DND-41 (cell line): ENCODE measurements around the gene RIPK4.
A peak's percentile ranks its signal among the peaks of the same experiment; 100 is the strongest.

Experiments used
- ATAC-seq: fragments of 200-7000 bp; cut with Tn5 transposase; 3 replicates; pipeline ENCODE4 v1.9.1; 2021; ENCODE audit warnings: low read depth; ENCODE audit not compliant: insufficient read depth
- DNase-seq: peaks from one replicate; pipeline ENCODE4 v3.0.0-alpha.2; 2020
- H2AFZ ChIP-seq: 2 replicates; pipeline ENCODE4 v1.6.0; 2012; ENCODE audit warnings: low read depth, low read length
- H3K27ac ChIP-seq: 2 replicates; pipeline ENCODE4 v1.5.1; 2012; ENCODE audit warnings: low read length, inconsistent platforms
- H3K27me3 ChIP-seq: fragments of 200-600 bp; sonication (generic); 2 replicates; pipeline ENCODE4 v1.6.0; 2012; ENCODE audit warnings: low read length, mild to moderate bottlenecking, inconsistent platforms; ENCODE audit not compliant: insufficient read depth, poor library complexity
- H3K36me3 ChIP-seq: 2 replicates; pipeline ENCODE4 v1.5.1; 2012; ENCODE audit warnings: low read length, inconsistent platforms; ENCODE audit not compliant: insufficient read depth
- H3K4me1 ChIP-seq: 2 replicates; pipeline ENCODE4 v1.5.1; 2012; ENCODE audit warnings: mild to moderate bottlenecking, low read length; ENCODE audit not compliant: insufficient read depth
- H3K4me2 ChIP-seq: 2 replicates; pipeline ENCODE4 v1.6.0; 2012; ENCODE audit warnings: mild to moderate bottlenecking, moderate library complexity, low read length, inconsistent platforms; ENCODE audit not compliant: insufficient read depth
- H3K4me3 ChIP-seq, 2 experiments: fragments of 200-600 bp in 1 of 2; shearing (Covaris generic) in 1 of 2; 2 replicates each; pipeline ENCODE4 v1.5.1; 2012 to 2016; ENCODE audit warnings: inconsistent platforms in 2 of 2, low read length in 2 of 2, mild to moderate bottlenecking in 2 of 2, low read depth in 1 of 2, moderate library complexity in 1 of 2
- H3K79me2 ChIP-seq: 2 replicates; pipeline ENCODE4 v1.6.0; 2012; ENCODE audit warnings: low read length, inconsistent platforms; ENCODE audit not compliant: insufficient read depth
- H3K9ac ChIP-seq: 2 replicates; pipeline ENCODE4 v1.6.0; 2012; ENCODE audit warnings: low read depth, mild to moderate bottlenecking, inconsistent platforms, low read length, moderate library complexity
- H3K9me3 ChIP-seq: 2 replicates; pipeline ENCODE4 v1.5.1; 2012; ENCODE audit warnings: low read length, moderate library complexity, mild to moderate bottlenecking, inconsistent platforms; ENCODE audit not compliant: insufficient read depth, severe bottlenecking
- H4K20me1 ChIP-seq: 2 replicates; pipeline ENCODE4 v1.6.0; 2012; ENCODE audit warnings: low read length; ENCODE audit not compliant: insufficient read depth
- EZH2 ChIP-seq: IDR thresholded peaks from 3 replicates; pipeline ENCODE4 v1.6.1; 2012; ENCODE audit warnings: borderline replicate concordance, low read depth, mild to moderate bottlenecking, moderate library complexity, low read length, inconsistent platforms; ENCODE audit not compliant: severe bottlenecking
- TF ChIP-seq, protein P1 (sequence below): IDR thresholded peaks from 2 replicates; pipeline ENCODE4 v1.5.1; 2012; ENCODE audit warnings: borderline replicate concordance, low read length, moderate library complexity, mild to moderate bottlenecking; ENCODE audit not compliant: poor library complexity, severe bottlenecking; ENCODE audit errors: extremely low read depth

The RIPK4 gene

GRCh38 chr21:41747943-41748738 is 18.7 kb downstream of the RIPK4 start:
- Histone ChIP-seq H3K9ac (no peak overlapping the region), H3K36me3 (peaks cover 25% of the 10 kb centered on the region; the same call in 1 of the 2 replicates), H3K79me2 (no peaks in the 10 kb centered on the region), H4K20me1 (no peaks in the 10 kb centered on the region), H2AFZ (no peak overlapping the region), H3K27me3 (no peaks in the 10 kb centered on the region), H3K27ac (no peak overlapping the region), H3K9me3 (no peaks in the 10 kb centered on the region), H3K4me1 (peaks cover 10% of the 10 kb centered on the region), H3K4me2 (no peak overlapping the region), H3K4me3 (no peak overlapping the region)
- ATAC-seq (no peak), DNase-seq (no peak)
- TF ChIP-seq, protein P1, sequence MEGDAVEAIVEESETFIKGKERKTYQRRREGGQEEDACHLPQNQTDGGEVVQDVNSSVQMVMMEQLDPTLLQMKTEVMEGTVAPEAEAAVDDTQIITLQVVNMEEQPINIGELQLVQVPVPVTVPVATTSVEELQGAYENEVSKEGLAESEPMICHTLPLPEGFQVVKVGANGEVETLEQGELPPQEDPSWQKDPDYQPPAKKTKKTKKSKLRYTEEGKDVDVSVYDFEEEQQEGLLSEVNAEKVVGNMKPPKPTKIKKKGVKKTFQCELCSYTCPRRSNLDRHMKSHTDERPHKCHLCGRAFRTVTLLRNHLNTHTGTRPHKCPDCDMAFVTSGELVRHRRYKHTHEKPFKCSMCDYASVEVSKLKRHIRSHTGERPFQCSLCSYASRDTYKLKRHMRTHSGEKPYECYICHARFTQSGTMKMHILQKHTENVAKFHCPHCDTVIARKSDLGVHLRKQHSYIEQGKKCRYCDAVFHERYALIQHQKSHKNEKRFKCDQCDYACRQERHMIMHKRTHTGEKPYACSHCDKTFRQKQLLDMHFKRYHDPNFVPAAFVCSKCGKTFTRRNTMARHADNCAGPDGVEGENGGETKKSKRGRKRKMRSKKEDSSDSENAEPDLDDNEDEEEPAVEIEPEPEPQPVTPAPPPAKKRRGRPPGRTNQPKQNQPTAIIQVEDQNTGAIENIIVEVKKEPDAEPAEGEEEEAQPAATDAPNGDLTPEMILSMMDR = no peak
- no peak for TF ChIP-seq EZH2

DNA sequence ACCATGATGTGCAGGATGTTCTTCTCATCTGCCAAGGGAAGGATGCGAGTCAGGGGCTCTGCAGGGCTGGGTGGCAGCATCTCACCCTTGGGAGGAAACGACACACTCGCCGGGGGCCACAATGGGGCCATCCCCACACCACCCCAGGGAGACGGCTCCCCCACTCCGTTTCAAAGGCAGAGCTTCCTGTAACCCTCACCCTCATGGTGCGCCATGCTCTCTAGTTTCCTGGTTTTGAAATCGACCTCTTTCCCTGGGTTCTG is 20.2 kb downstream of the RIPK4 start:
- H4K20me1 ChIP-seq = no peaks in the 10 kb centered on the region
- peaks cover 28% of the 10 kb centered on the region for H3K36me3 ChIP-seq
- no peak overlapping the region for H3K4me3 ChIP-seq
- ATAC-seq (peak; percentile 42; the same call in 1 of the 3 replicates), DNase-seq (no peak)
- H3K27me3 ChIP-seq = no peaks in the 10 kb centered on the region
- H3K9me3 ChIP-seq = no peaks in the 10 kb centered on the region
- no peaks in the 10 kb centered on the region for H3K79me2 ChIP-seq
- no peaks in the 10 kb centered on the region for H3K4me1 ChIP-seq
- H3K27ac ChIP-seq = 0 out of 2 replicates have a peak overlapping the region, but pooled peaks have one; percentile 40
- no peak overlapping the region for H3K9ac ChIP-seq
- TF ChIP-seq, protein P1 = no peak
- no peak for TF ChIP-seq EZH2
- H3K4me2 ChIP-seq = no peak overlapping the region
- H2AFZ ChIP-seq = no peak overlapping the region

DNA sequence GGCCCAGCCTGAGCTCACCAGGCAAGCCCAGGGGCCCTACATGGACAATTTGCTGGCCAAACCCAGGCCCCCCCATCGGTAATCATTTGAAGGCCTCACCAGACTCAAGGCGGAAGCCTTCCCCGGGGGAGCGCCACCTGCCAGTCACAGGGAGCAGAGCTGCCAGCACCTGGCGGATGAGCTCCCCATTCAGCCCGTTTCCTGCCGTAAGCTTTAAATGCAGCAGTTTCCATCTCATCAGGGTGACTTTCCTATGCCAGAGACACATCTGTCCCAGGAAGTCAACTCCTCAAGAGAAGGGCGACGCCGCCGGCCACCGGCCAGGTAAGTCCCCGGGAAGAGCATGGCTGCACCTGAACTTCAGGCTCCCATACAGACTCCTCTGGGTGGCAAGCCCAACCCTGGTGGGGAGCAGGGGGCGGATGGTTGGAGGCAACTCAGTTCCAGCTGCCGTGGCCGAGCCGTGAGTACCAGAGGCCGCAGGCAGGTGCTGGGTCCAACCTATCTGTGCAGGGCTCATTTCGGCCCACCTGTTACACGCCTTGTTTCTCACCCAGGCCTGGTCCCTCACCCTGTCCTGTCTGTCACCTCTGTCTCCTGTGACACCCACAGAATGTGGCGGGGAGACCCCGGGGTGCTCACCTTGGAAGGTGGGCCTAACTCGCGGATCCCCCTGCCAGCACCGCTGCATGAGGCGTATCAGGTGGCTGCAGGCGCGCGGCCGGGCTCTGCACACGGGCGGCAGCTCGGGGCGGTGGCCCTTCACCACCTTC is 20.7 kb downstream of the RIPK4 start:
- H3K27me3 ChIP-seq = no peaks in the 10 kb centered on the region
- no peaks in the 10 kb centered on the region for H4K20me1 ChIP-seq
- H3K79me2 ChIP-seq = no peaks in the 10 kb centered on the region
- H3K27ac ChIP-seq = no peak overlapping the region; the same call in 1 of the 2 replicates
- no peak overlapping the region for H3K9ac ChIP-seq
- TF ChIP-seq, protein P1 = peak; percentile 36
- no peak for TF ChIP-seq EZH2
- no peak for DNase-seq
- 0 out of 3 replicates have a peak, but pooled peaks have one; percentile 42 for ATAC-seq
- no peaks in the 10 kb centered on the region for H3K9me3 ChIP-seq
- H3K36me3 ChIP-seq = peaks cover 33% of the 10 kb centered on the region
- no peak overlapping the region for H2AFZ ChIP-seq
- no peak overlapping the region for H3K4me3 ChIP-seq
- H3K4me1 ChIP-seq = no peaks in the 10 kb centered on the region
- no peak overlapping the region for H3K4me2 ChIP-seq
